Stimulated activated effector memory CD8-positive, alpha-beta T cell treated with anti-CD3 and anti-CD28 coated beads, Interleukin-12 subunit alpha, Interleukin-12 subunit beta, amount 100 ng/mL, for 72 hours (primary cell): ENCODE results near the gene SLC10A7.

Experiments
- ATAC-seq: fragments of 150-1000 bp; cut with Tn5 transposase; 2 replicates; pipeline ENCODE4 v1.10.0; 2021
- DNase-seq, 2 donors: peaks; one replicate each; pipeline ENCODE4 v3.0.0; 2021 to 2022; ENCODE audit warnings: low spot score in 2 of 2
- H3K27ac Mint-ChIP-seq: one replicate; pipeline ENCODE4 v1.8.0; 2022; ENCODE audit warnings: mild to moderate bottlenecking, mixed read lengths
- H3K36me3 Mint-ChIP-seq: one replicate; pipeline ENCODE4 v1.8.0; 2022; ENCODE audit warnings: mild to moderate bottlenecking, mixed read lengths
- H3K4me1 Mint-ChIP-seq: one replicate; pipeline ENCODE4 v1.8.0; 2022; ENCODE audit warnings: mixed read lengths
- H3K4me3 Mint-ChIP-seq: one replicate; pipeline ENCODE4 v1.8.0; 2022; ENCODE audit warnings: mild to moderate bottlenecking, mixed read lengths
- H3K9me3 Mint-ChIP-seq: one replicate; pipeline ENCODE4 v1.8.0; 2022; ENCODE audit warnings: mixed read lengths

SLC10A7 gene

GRCh38 chr4:146294776-146295175, 227.0 kb downstream of the SLC10A7 start:
- H3K4me3 Mint-ChIP-seq = no peak overlapping the region
- no peak for DNase-seq
- no peak overlapping the region for H3K27ac Mint-ChIP-seq
- H3K9me3 Mint-ChIP-seq = no peaks in the 10 kb centered on the region
- no peaks in the 10 kb centered on the region for H3K4me1 Mint-ChIP-seq
- no peak for ATAC-seq
- no peaks in the 10 kb centered on the region for H3K36me3 Mint-ChIP-seq

- Mint-ChIP-seq H3K4me3 (no peak overlapping the region), H3K9me3 (no peaks in the 10 kb centered on the region), H3K27ac (no peak overlapping the region), H3K4me1 (no peaks in the 10 kb centered on the region), H3K36me3 (no peaks in the 10 kb centered on the region)
- ATAC-seq (no peak), DNase-seq (no peak)
These were observed 229.2 kb downstream of the SLC10A7 start for GRCh38 chr4:146292508-146292907.

- H3K9me3 Mint-ChIP-seq = no peaks in the 10 kb centered on the region
- no peak for DNase-seq
- H3K4me3 Mint-ChIP-seq = no peak overlapping the region
- no peaks in the 10 kb centered on the region for H3K4me1 Mint-ChIP-seq
- H3K36me3 Mint-ChIP-seq = no peaks in the 10 kb centered on the region
- no peak for ATAC-seq
- no peak overlapping the region for H3K27ac Mint-ChIP-seq
These were observed 230.4 kb downstream of the SLC10A7 start for GRCh38 chr4:146291313-146291712.

GRCh38 chr4:146288193-146288592, 233.5 kb downstream of the SLC10A7 start:
- no peaks in the 10 kb centered on the region for H3K36me3 Mint-ChIP-seq
- H3K4me1 Mint-ChIP-seq = no peaks in the 10 kb centered on the region
- H3K4me3 Mint-ChIP-seq = no peak overlapping the region
- H3K27ac Mint-ChIP-seq = no peak overlapping the region
- no peaks in the 10 kb centered on the region for H3K9me3 Mint-ChIP-seq
- ATAC-seq (no peak), DNase-seq (no peak)

GRCh38 chr4:146285037-146285436, 236.7 kb downstream of the SLC10A7 start:
- H3K27ac Mint-ChIP-seq = no peak overlapping the region
- H3K36me3 Mint-ChIP-seq = peaks cover 5% of the 10 kb centered on the region
- H3K9me3 Mint-ChIP-seq = no peaks in the 10 kb centered on the region
- no peaks in the 10 kb centered on the region for H3K4me1 Mint-ChIP-seq
- DNase-seq (no peak), ATAC-seq (no peak)
- H3K4me3 Mint-ChIP-seq = no peak overlapping the region

GRCh38 chr4:146283758-146284651, 237.7 kb downstream of the SLC10A7 start:
- ATAC-seq (peak; percentile 44), DNase-seq (no peak)
- Mint-ChIP-seq H3K4me3 (no peak overlapping the region), H3K9me3 (no peaks in the 10 kb centered on the region), H3K4me1 (no peaks in the 10 kb centered on the region), H3K36me3 (peaks cover 5% of the 10 kb centered on the region), H3K27ac (no peak overlapping the region)

GRCh38 chr4:146282657-146283056, 239.1 kb downstream of the SLC10A7 start:
- Mint-ChIP-seq H3K27ac (no peak overlapping the region), H3K4me1 (no peaks in the 10 kb centered on the region), H3K4me3 (no peak overlapping the region), H3K9me3 (no peaks in the 10 kb centered on the region), H3K36me3 (peaks cover 5% of the 10 kb centered on the region)
- ATAC-seq (no peak), DNase-seq (no peak)

GRCh38 chr4:146278986-146279385, 242.8 kb downstream of the SLC10A7 start:
- no peak for DNase-seq
- Mint-ChIP-seq H3K9me3 (no peaks in the 10 kb centered on the region), H3K27ac (no peak overlapping the region), H3K4me3 (no peak overlapping the region), H3K4me1 (no peaks in the 10 kb centered on the region), H3K36me3 (peaks cover 5% of the 10 kb centered on the region)
- ATAC-seq = no peak

GRCh38 chr4:146275370-146275769, 246.4 kb downstream of the SLC10A7 start:
- H3K36me3 Mint-ChIP-seq = no peaks in the 10 kb centered on the region
- no peak for ATAC-seq
- peaks cover 9% of the 10 kb centered on the region for H3K4me1 Mint-ChIP-seq
- no peaks in the 10 kb centered on the region for H3K9me3 Mint-ChIP-seq
- DNase-seq = no peak
- no peak overlapping the region for H3K27ac Mint-ChIP-seq
- no peak overlapping the region for H3K4me3 Mint-ChIP-seq

- DNase-seq = no peak
- Mint-ChIP-seq H3K4me1 (peaks cover 9% of the 10 kb centered on the region), H3K27ac (no peak overlapping the region), H3K9me3 (no peaks in the 10 kb centered on the region), H3K4me3 (no peak overlapping the region), H3K36me3 (no peaks in the 10 kb centered on the region)
- ATAC-seq = peak; percentile 12
These were observed 247.0 kb downstream of the SLC10A7 start for GRCh38 chr4:146274774-146275173.

GRCh38 chr4:146273204-146273901, 248.4 kb downstream of the SLC10A7 start:
- DNase-seq (no peak), ATAC-seq (peak; percentile 93)
- H3K4me3 Mint-ChIP-seq = no peak overlapping the region
- H3K36me3 Mint-ChIP-seq = no peaks in the 10 kb centered on the region
- H3K27ac Mint-ChIP-seq = no peak overlapping the region
- no peaks in the 10 kb centered on the region for H3K9me3 Mint-ChIP-seq
- peaks cover 9% of the 10 kb centered on the region for H3K4me1 Mint-ChIP-seq

- Mint-ChIP-seq H3K27ac (no peak overlapping the region), H3K4me1 (peaks cover 9% of the 10 kb centered on the region), H3K9me3 (no peaks in the 10 kb centered on the region), H3K36me3 (no peaks in the 10 kb centered on the region), H3K4me3 (no peak overlapping the region)
- no peak for ATAC-seq
- DNase-seq = no peak
These were observed 250.3 kb downstream of the SLC10A7 start for GRCh38 chr4:146271466-146271865.

- no peak for ATAC-seq
- Mint-ChIP-seq H3K36me3 (no peaks in the 10 kb centered on the region), H3K27ac (no peak overlapping the region), H3K4me3 (no peak overlapping the region), H3K4me1 (peaks cover 9% of the 10 kb centered on the region), H3K9me3 (no peaks in the 10 kb centered on the region)
- no peak for DNase-seq
These were observed 252.5 kb downstream of the SLC10A7 start for GRCh38 chr4:146269228-146269653.

GRCh38 chr4:146267826-146268225, 253.9 kb downstream of the SLC10A7 start:
- no peaks in the 10 kb centered on the region for H3K36me3 Mint-ChIP-seq
- H3K9me3 Mint-ChIP-seq = no peaks in the 10 kb centered on the region
- DNase-seq = no peak
- H3K27ac Mint-ChIP-seq = no peak overlapping the region
- H3K4me1 Mint-ChIP-seq = peaks cover 9% of the 10 kb centered on the region
- H3K4me3 Mint-ChIP-seq = no peak overlapping the region
- ATAC-seq = no peak

GRCh38 chr4:146265950-146266490, 255.7 kb downstream of the SLC10A7 start:
- no peaks in the 10 kb centered on the region for H3K4me1 Mint-ChIP-seq
- DNase-seq = no peak
- no peak for ATAC-seq
- no peak overlapping the region for H3K27ac Mint-ChIP-seq
- no peak overlapping the region for H3K4me3 Mint-ChIP-seq
- no peaks in the 10 kb centered on the region for H3K36me3 Mint-ChIP-seq
- no peaks in the 10 kb centered on the region for H3K9me3 Mint-ChIP-seq

GRCh38 chr4:146263793-146264192, 257.9 kb downstream of the SLC10A7 start:
- H3K4me1 Mint-ChIP-seq = no peaks in the 10 kb centered on the region
- no peak for DNase-seq

More at GRCh38 chr4:146263793-146264192, 257.9 kb downstream of the SLC10A7 start:
- H3K27ac Mint-ChIP-seq = no peak overlapping the region
- no peaks in the 10 kb centered on the region for H3K36me3 Mint-ChIP-seq
- no peak overlapping the region for H3K4me3 Mint-ChIP-seq
- H3K9me3 Mint-ChIP-seq = no peaks in the 10 kb centered on the region
- no peak for ATAC-seq
